H9 (cell line): ENCODE data around the gene NEGR1. TPM values are rescaled to one million over a fixed set of nuclear protein-coding genes. Genes with fewer than 3 reads are reported as not detected.

Experiments
- DNase-seq: peaks from one replicate; pipeline ENCODE4 v3.0.0-alpha.2; 2017
- H2AFZ ChIP-seq: one replicate; pipeline ENCODE4 v1.6.1; 2013; ENCODE audit warnings: mild to moderate bottlenecking, low read length, control low read depth, moderate library complexity
- H2AK5ac ChIP-seq: 2 replicates; pipeline ENCODE4 v1.6.1; 2013; ENCODE audit warnings: low read length, control low read depth, mixed read lengths; ENCODE audit not compliant: insufficient read length
- H2BK120ac ChIP-seq: one replicate; pipeline ENCODE4 v1.6.1; 2013; ENCODE audit warnings: low read depth, mild to moderate bottlenecking, low read length, control low read depth, inconsistent platforms; ENCODE audit not compliant: poor library complexity, severe bottlenecking
- H2BK12ac ChIP-seq: 2 replicates; pipeline ENCODE4 v1.6.1; 2013; ENCODE audit warnings: low read length, control low read depth, mixed read lengths, low read depth; ENCODE audit not compliant: insufficient read length
- H2BK15ac ChIP-seq: 2 replicates; pipeline ENCODE4 v1.6.1; 2013; ENCODE audit warnings: low read depth, low read length, control low read depth
- H2BK20ac ChIP-seq: one replicate; pipeline ENCODE4 v1.6.1; 2013; ENCODE audit warnings: low read depth, mild to moderate bottlenecking, low read length, control low read depth, inconsistent platforms; ENCODE audit not compliant: poor library complexity, severe bottlenecking
- H2BK5ac ChIP-seq: 2 replicates; pipeline ENCODE4 v1.6.1; 2013; ENCODE audit warnings: low read length, control low read depth, mixed read lengths; ENCODE audit not compliant: insufficient read length
- H3K14ac ChIP-seq: 2 replicates; pipeline ENCODE4 v1.6.1; 2013; ENCODE audit warnings: low read length, control low read depth; ENCODE audit not compliant: insufficient read depth
- H3K18ac ChIP-seq: 2 replicates; pipeline ENCODE4 v1.6.1; 2013; ENCODE audit warnings: low read depth, mild to moderate bottlenecking, mixed read lengths, low read length, control low read depth; ENCODE audit not compliant: insufficient read length
- H3K23ac ChIP-seq: 2 replicates; pipeline ENCODE4 v1.6.1; 2013; ENCODE audit warnings: low read length, control low read depth, mixed read lengths, low read depth; ENCODE audit not compliant: insufficient read length
- H3K23me2 ChIP-seq: 2 replicates; pipeline ENCODE4 v1.6.1; 2013; ENCODE audit warnings: low read depth, mild to moderate bottlenecking, mixed read lengths, low read length, control low read depth; ENCODE audit not compliant: insufficient read length, poor library complexity, severe bottlenecking
- H3K27ac ChIP-seq: 2 replicates; pipeline ENCODE4 v1.5.1; 2013; ENCODE audit warnings: low read length, control low read depth, mixed read lengths, low read depth; ENCODE audit not compliant: insufficient read length
- H3K27me3 ChIP-seq: 2 replicates; pipeline ENCODE4 v1.6.1; 2013; ENCODE audit warnings: low read length, control low read depth, inconsistent platforms; ENCODE audit not compliant: insufficient read depth
- H3K4ac ChIP-seq: 2 replicates; pipeline ENCODE4 v1.6.1; 2013; ENCODE audit warnings: low read depth, mild to moderate bottlenecking, control low read depth, inconsistent platforms, low read length, moderate library complexity
- H3K4me1 ChIP-seq: 2 replicates; pipeline ENCODE4 v1.6.1; 2013; ENCODE audit warnings: low read length, control low read depth, inconsistent platforms; ENCODE audit not compliant: insufficient read depth
- H3K4me2 ChIP-seq: 2 replicates; pipeline ENCODE4 v1.6.1; 2013; ENCODE audit warnings: low read length, control low read depth, mixed read lengths; ENCODE audit not compliant: insufficient read length, insufficient read depth
- H3K56ac ChIP-seq: 2 replicates; pipeline ENCODE4 v1.6.1; 2013; ENCODE audit warnings: low read depth, mild to moderate bottlenecking, mixed read lengths, low read length, control low read depth; ENCODE audit not compliant: insufficient read length
- H3K79me1 ChIP-seq: 2 replicates; pipeline ENCODE4 v1.6.1; 2013; ENCODE audit warnings: low read depth, mild to moderate bottlenecking, moderate library complexity, low read length, control low read depth, inconsistent platforms; ENCODE audit not compliant: insufficient read depth, poor library complexity, severe bottlenecking
- H3K79me2 ChIP-seq: 2 replicates; pipeline ENCODE4 v1.6.1; 2013; ENCODE audit warnings: low read length, control low read depth, inconsistent platforms; ENCODE audit not compliant: insufficient read depth
- H3K9ac ChIP-seq: 2 replicates; pipeline ENCODE4 v1.6.1; 2013; ENCODE audit warnings: low read length, control low read depth, mixed read lengths; ENCODE audit not compliant: insufficient read length; ENCODE audit errors: extremely low read depth
- H3K9me3 ChIP-seq: one replicate; pipeline ENCODE4 v1.6.1; 2013; ENCODE audit warnings: low read depth, low read length, inconsistent platforms; ENCODE audit not compliant: control insufficient read depth
- H3T11ph ChIP-seq: one replicate; pipeline ENCODE4 v1.6.1; 2013; ENCODE audit warnings: mild to moderate bottlenecking, low read length, control low read depth, inconsistent platforms
- H4K20me1 ChIP-seq: one replicate; pipeline ENCODE4 v1.6.1; 2013; ENCODE audit not compliant: control insufficient read depth, insufficient read length, insufficient read depth
- H4K5ac ChIP-seq: 2 replicates; pipeline ENCODE4 v1.6.1; 2013; ENCODE audit warnings: low read depth, mild to moderate bottlenecking, mixed read lengths, low read length, control low read depth; ENCODE audit not compliant: insufficient read length
- H4K8ac ChIP-seq: replicated peaks from 2 replicates; pipeline ENCODE4 v1.6.1; 2013; ENCODE audit warnings: low read length, control low read depth, mixed read lengths, low read depth; ENCODE audit not compliant: insufficient read length
- H4K91ac ChIP-seq: 2 replicates; pipeline ENCODE4 v1.6.1; 2013; ENCODE audit warnings: low read depth, mild to moderate bottlenecking, moderate library complexity, mixed read lengths, low read length, control low read depth; ENCODE audit not compliant: insufficient read length
- H3K27ac Mint-ChIP-seq, 3 experiments: 2 replicates in 2 of 3; 3 replicates in 1 of 3; pipeline ENCODE4 v1.8.0; 2020 to 2021; ENCODE audit warnings: mixed read lengths in 3 of 3, mild to moderate bottlenecking in 1 of 3, moderate library complexity in 1 of 3
- H3K27me3 Mint-ChIP-seq: 2 replicates; pipeline ENCODE4 v1.8.0; 2021; ENCODE audit warnings: low read depth, mild to moderate bottlenecking, moderate library complexity, mixed read lengths
- H3K36me3 Mint-ChIP-seq, 3 experiments: 2 replicates in 2 of 3; 3 replicates in 1 of 3; pipeline ENCODE4 v1.8.0; 2020 to 2021; ENCODE audit warnings: low read depth in 3 of 3, mixed read lengths in 3 of 3; ENCODE audit not compliant: insufficient read depth in 1 of 3
- H3K4me1 Mint-ChIP-seq, 2 experiments: 2 replicates each; pipeline ENCODE4 v1.8.0; 2020; ENCODE audit warnings: mixed read lengths in 2 of 2
- H3K4me3 Mint-ChIP-seq, 2 experiments: 2 replicates in 1 of 2; 3 replicates in 1 of 2; pipeline ENCODE4 v1.8.0; 2020 to 2021; ENCODE audit warnings: mild to moderate bottlenecking in 2 of 2, mixed read lengths in 2 of 2, moderate library complexity in 1 of 2
- H3K9me3 Mint-ChIP-seq, 2 experiments: 2 replicates in 1 of 2; 3 replicates in 1 of 2; pipeline ENCODE4 v1.8.0; 2020; ENCODE audit warnings: mild to moderate bottlenecking in 2 of 2, mixed read lengths in 2 of 2, moderate library complexity in 1 of 2
- CTCF ChIP-seq: fragments of 200-600 bp; sonication (generic); conservative IDR thresholded peaks from 3 replicates; pipeline ENCODE4 v1.8.0; 2021; ENCODE audit warnings: antibody characterized with exemption, mild to moderate bottlenecking
- WGBS: extraction: QIAGEN DNeasy Blood & Tissue Kit; methylation state at CpG from one replicate; pipeline ENCODE4 v1.1.7; 2013; ENCODE audit warnings: missing lambda C conversion rate, low lambda C conversion rate, mixed read lengths; ENCODE audit not compliant: insufficient read length; ENCODE audit errors: extremely low coverage; 5-methylcytosine and 5-hydroxymethylcytosine counted together
- total RNA-seq: library from RNA; stranded (reverse); gene quantifications from 2 replicates; pipeline ENCODE4 v1.2.1, GENCODE V29; 2021

The NEGR1 gene
- total RNA-seq, 1 experiment from 2014 or later: 0.13 TPM

GRCh38 chr1:71422221-71422620, 860.1 kb downstream of the NEGR1 start:
- DNase-seq: no peak
- Mint-ChIP-seq H3K27me3 (no peaks in the 10 kb centered on the region), H3K27ac (no peak overlapping the region), H3K36me3 (no peaks in the 10 kb centered on the region), H3K4me1 (peaks cover 0 to 2% of the 10 kb centered on the region in 2 experiments; a peak in 1 of 4 replicates), H3K4me3 (no peak overlapping the region), H3K9me3 (no peaks in the 10 kb centered on the region)
- no peak for TF ChIP-seq CTCF
- no CpG with 5 or more reads among the region's 6 CpGs for WGBS
- Histone ChIP-seq H2BK12ac (no peak overlapping the region), H3K23me2 (no peaks in the 10 kb centered on the region), H2BK5ac (no peak overlapping the region), H3K23ac (no peak overlapping the region), H3K9ac (no peak overlapping the region), H3K18ac (no peak overlapping the region), H4K5ac (no peak overlapping the region), H3T11ph (no peak overlapping the region), H4K8ac (no peak overlapping the region), H3K79me2 (no peaks in the 10 kb centered on the region), H2AFZ (no peak overlapping the region), H3K27ac (no peak overlapping the region), H3K27me3 (no peaks in the 10 kb centered on the region), H3K56ac (no peak overlapping the region), H2BK15ac (no peak overlapping the region), H3K14ac (no peak overlapping the region), H3K79me1 (no peaks in the 10 kb centered on the region), H4K20me1 (no peaks in the 10 kb centered on the region), H2BK120ac (no peak overlapping the region), H2AK5ac (no peak overlapping the region), H2BK20ac (no peak overlapping the region), H3K9me3 (no peaks in the 10 kb centered on the region), H3K4me1 (no peaks in the 10 kb centered on the region), H3K4me2 (no peak overlapping the region), H3K4ac (no peak overlapping the region), H4K91ac (no peak overlapping the region)
